ENCODE data around the gene SLCO1B1. TPM values are rescaled to one million over a fixed set of nuclear protein-coding genes. Genes with fewer than 3 reads are reported as not detected.

SLCO1B1 gene
- total RNA-seq, 2 experiments from 2014 or later: not detected

DNA sequence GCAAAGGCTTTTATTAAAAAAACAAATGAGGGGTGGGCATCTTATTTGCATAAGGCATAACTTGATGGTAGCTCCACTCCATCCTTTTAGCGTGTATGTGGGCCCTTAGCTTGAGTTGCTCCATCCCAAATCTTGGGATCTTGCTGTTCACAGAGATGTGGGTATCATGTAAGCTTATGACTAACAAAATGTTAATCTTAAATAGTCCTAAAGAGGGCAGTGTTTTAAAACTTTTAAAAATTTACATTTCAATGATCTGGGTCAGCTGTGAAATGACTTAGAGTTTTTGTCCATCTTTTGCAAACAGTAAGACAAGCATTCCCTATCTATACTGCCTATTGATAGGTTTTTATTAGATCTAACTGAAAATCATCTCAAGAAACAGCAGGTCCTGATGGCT, 117.7 kb downstream of the SLCO1B1 start:
- no peak overlapping the region for H2AFZ ChIP-seq (ENCODE audit: low read length)
- peak; percentile 6 for DNase-seq (ENCODE audit: low spot score)
- BruUV-seq (replicated peaks): no TSS peak
- TF ChIP-seq, protein P1, sequence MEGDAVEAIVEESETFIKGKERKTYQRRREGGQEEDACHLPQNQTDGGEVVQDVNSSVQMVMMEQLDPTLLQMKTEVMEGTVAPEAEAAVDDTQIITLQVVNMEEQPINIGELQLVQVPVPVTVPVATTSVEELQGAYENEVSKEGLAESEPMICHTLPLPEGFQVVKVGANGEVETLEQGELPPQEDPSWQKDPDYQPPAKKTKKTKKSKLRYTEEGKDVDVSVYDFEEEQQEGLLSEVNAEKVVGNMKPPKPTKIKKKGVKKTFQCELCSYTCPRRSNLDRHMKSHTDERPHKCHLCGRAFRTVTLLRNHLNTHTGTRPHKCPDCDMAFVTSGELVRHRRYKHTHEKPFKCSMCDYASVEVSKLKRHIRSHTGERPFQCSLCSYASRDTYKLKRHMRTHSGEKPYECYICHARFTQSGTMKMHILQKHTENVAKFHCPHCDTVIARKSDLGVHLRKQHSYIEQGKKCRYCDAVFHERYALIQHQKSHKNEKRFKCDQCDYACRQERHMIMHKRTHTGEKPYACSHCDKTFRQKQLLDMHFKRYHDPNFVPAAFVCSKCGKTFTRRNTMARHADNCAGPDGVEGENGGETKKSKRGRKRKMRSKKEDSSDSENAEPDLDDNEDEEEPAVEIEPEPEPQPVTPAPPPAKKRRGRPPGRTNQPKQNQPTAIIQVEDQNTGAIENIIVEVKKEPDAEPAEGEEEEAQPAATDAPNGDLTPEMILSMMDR (conservative IDR thresholded peaks at IDR 0.05; ENCODE audit: low read length): peak; percentile 66
- TF ChIP-seq EZH2phosphoT487 (IDR thresholded peaks at IDR 0.05; ENCODE audit: borderline replicate concordance, low read depth, low read length): no peak
- no peak overlapping the region for H3K27ac ChIP-seq (ENCODE audit: low read depth, low read length, poor library complexity, severe bottlenecking)
- ChIA-PET CTCF (ENCODE audit: unreplicated experiment) (interaction anchor here (0.5 kb wide), 1 partner anchor 1191 kb away, joined by 3 read pairs; no protein-coding TSS in a partner anchor), POLR2A (no interaction called here)
- H3K4me2 ChIP-seq (ENCODE audit: low read length): no peak overlapping the region
- H3K79me2 ChIP-seq (ENCODE audit: insufficient read depth, low read depth, low read length): no peaks in the 10 kb centered on the region
- H4K20me1 ChIP-seq (ENCODE audit: insufficient read depth, low read length): no peaks in the 10 kb centered on the region
- no peak overlapping the region for H3K4me3 ChIP-seq (ENCODE audit: low read depth, low read length, poor library complexity, severe bottlenecking)
- intact Hi-C loops (cut with micrococcal nuclease; ENCODE audit: unreplicated experiment): loop anchor here (10.0 kb wide), 2 partner anchors 436 to 766 kb away; no protein-coding TSS in a partner anchor
- no peaks in the 10 kb centered on the region for H3K9me3 ChIP-seq (ENCODE audit: low read length)
- no peaks in the 10 kb centered on the region for H3K9me2 ChIP-seq (ENCODE audit: insufficient read depth, low read length)
- H3K36me3 ChIP-seq (ENCODE audit: insufficient read depth, low read length): no peaks in the 10 kb centered on the region
- no peaks in the 10 kb centered on the region for H3K4me1 ChIP-seq (ENCODE audit: insufficient read depth, low read length, poor library complexity, severe bottlenecking)

- POLR2A ChIA-PET: interaction anchor here (0.6 kb wide), 1 partner anchor 99 kb away, joined by 3 read pairs; no protein-coding TSS in a partner anchor
- CTCF ChIA-PET (ENCODE audit: unreplicated experiment): no interaction called here
- H3K4me2 ChIP-seq (ENCODE audit: low read length): no peak overlapping the region
Observed at GRCh38 chr12:21252070-21252469, 121.1 kb downstream of the SLCO1B1 start.

DNA sequence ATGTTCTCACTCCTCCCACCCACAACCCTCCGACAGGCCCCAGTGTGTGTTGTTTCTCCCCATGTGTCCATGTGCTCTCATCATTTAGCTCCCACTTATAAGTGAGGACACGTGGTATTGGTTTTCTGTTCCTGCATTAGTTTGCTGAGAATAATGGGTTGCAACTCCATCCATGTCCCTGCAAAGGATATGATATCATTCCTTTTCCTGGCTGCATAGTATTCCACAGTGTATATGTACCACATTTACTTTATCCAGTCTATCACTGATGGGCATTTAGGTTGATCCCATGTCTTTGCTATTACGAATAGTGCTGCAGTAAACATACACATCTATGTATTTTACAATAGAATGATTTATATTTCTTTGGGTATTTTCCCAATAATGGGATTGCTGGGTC, 126.2 kb downstream of the SLCO1B1 start:
- ChIA-PET CTCF (ENCODE audit: unreplicated experiment) (no interaction called here), POLR2A (no interaction called here)
- no peaks in the 10 kb centered on the region for H3K9me3 ChIP-seq (ENCODE audit: low read length)
- H3K36me3 ChIP-seq (ENCODE audit: insufficient read depth, low read length): no peaks in the 10 kb centered on the region
- TF ChIP-seq, protein P1 (conservative IDR thresholded peaks at IDR 0.05; ENCODE audit: low read length): no peak
- H3K4me2 ChIP-seq (ENCODE audit: low read length): no peak overlapping the region
- no TSS peak for BruUV-seq (replicated peaks)
- DNase-seq (ENCODE audit: low spot score): no peak
- no peaks in the 10 kb centered on the region for H4K20me1 ChIP-seq (ENCODE audit: insufficient read depth, low read length)
- no peak overlapping the region for H3K4me3 ChIP-seq (ENCODE audit: low read depth, low read length, poor library complexity, severe bottlenecking)
- no peaks in the 10 kb centered on the region for H3K79me2 ChIP-seq (ENCODE audit: insufficient read depth, low read depth, low read length)
- H3K27ac ChIP-seq (ENCODE audit: low read depth, low read length, poor library complexity, severe bottlenecking): no peak overlapping the region
- intact Hi-C loops (cut with micrococcal nuclease; ENCODE audit: unreplicated experiment): no loop called here
- no peaks in the 10 kb centered on the region for H3K9me2 ChIP-seq (ENCODE audit: insufficient read depth, low read length)
- no peaks in the 10 kb centered on the region for H3K4me1 ChIP-seq (ENCODE audit: insufficient read depth, low read length, poor library complexity, severe bottlenecking)
- H2AFZ ChIP-seq (ENCODE audit: low read length): no peak overlapping the region

More at GRCh38 chr12:21252070-21252469, 121.1 kb downstream of the SLCO1B1 start:
- DNase-seq (ENCODE audit: low spot score): no peak
- H3K4me3 ChIP-seq (ENCODE audit: low read depth, low read length, poor library complexity, severe bottlenecking): no peak overlapping the region
- H3K36me3 ChIP-seq (ENCODE audit: insufficient read depth, low read length): no peaks in the 10 kb centered on the region
- H3K9me2 ChIP-seq (ENCODE audit: insufficient read depth, low read length): no peaks in the 10 kb centered on the region
- TF ChIP-seq EZH2phosphoT487 (IDR thresholded peaks at IDR 0.05; ENCODE audit: borderline replicate concordance, low read depth, low read length): no peak
- TF ChIP-seq, protein P1 (conservative IDR thresholded peaks at IDR 0.05; ENCODE audit: low read length): no peak
- no peaks in the 10 kb centered on the region for H3K4me1 ChIP-seq (ENCODE audit: insufficient read depth, low read length, poor library complexity, severe bottlenecking)
- intact Hi-C loops (cut with micrococcal nuclease; ENCODE audit: unreplicated experiment): no loop called here
- H3K27ac ChIP-seq (ENCODE audit: low read depth, low read length, poor library complexity, severe bottlenecking): no peak overlapping the region
- BruUV-seq (replicated peaks): no TSS peak
- no peaks in the 10 kb centered on the region for H3K79me2 ChIP-seq (ENCODE audit: insufficient read depth, low read depth, low read length)
- H2AFZ ChIP-seq (ENCODE audit: low read length): no peak overlapping the region
- no peaks in the 10 kb centered on the region for H3K9me3 ChIP-seq (ENCODE audit: low read length)
- H4K20me1 ChIP-seq (ENCODE audit: insufficient read depth, low read length): no peaks in the 10 kb centered on the region
